Cerebellar nuclear complex (tissue), 1 donor: ENCODE measurements around the gene OR1E1.
"Not testable (repeated sequence)": the region's sequence is repeated elsewhere in the genome, so short reads cannot be mapped to it uniquely, and the experiment has no call there.

ENCODE experiments used
- DNase-seq, 2 experiments: peaks; one replicate each; lab custom pipeline; 2025; lab: John Stamatoyannopoulos, UW

OR1E1 gene, protein sequence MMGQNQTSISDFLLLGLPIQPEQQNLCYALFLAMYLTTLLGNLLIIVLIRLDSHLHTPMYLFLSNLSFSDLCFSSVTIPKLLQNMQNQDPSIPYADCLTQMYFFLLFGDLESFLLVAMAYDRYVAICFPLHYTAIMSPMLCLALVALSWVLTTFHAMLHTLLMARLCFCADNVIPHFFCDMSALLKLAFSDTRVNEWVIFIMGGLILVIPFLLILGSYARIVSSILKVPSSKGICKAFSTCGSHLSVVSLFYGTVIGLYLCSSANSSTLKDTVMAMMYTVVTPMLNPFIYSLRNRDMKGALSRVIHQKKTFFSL

DNA sequence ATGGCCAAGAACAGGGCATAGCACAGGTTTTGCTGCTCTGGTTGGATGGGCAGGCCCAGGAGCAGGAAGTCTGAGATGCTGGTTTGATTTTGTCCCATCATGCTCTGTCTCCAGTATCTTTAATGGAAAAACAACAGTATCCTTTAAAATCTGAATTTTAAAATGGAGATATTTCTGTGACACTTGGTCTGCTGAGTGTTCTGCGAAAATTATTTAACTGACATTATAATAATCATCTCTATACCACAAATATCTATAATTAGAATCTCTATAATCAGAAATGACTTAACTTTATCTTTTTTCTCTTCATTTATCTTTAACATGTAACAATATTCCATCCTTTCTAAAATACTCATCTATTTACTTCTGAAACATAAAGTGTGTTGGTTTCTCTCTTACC lies at the start of gene OR1E1:
Gene OR1E1 (minus strand): TSS at position 101 of the 400 bp plus-strand sequence. CDS start 0 bp downstream, at position 101.
- no peak for DNase-seq

DNA sequence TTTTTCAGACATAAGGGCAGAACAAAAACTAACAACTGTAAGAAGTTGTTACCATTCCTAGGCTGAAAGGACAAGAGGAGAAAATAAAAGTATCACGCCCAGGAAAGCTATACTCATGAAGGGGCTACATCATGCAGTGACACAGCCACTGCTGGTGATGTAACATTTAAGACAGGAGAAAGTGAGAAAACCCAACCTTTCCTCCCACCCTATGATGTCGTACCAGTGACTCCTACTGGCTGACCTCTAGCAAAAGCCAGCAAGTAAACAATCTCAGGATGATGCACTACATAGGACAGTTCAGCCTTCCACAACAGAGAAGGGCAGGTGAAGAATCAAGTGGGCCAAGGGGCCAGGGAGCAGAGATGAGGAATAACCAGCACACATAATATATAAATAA lies 49.4 kb upstream of the OR1E1 start:
- no peak for DNase-seq

DNA sequence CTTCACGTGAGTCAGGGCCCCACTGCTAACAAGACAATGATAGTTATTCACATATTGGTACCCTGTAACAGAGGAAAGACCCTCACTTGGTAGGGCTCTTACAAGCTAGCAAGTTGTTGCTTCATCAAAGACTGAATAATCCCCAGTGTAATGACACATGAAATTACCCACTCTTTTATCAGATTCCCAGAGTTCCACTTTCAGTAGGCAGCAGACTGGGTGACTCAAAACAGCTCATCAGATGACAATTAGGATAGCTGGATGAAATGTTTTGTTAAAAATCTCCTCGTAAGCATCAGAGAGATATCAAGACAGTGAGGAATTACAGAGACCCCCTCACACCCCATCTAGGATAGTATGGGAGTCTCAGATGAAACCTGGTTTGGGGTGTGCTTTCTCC lies 42.2 kb upstream of the OR1E1 start:
- no peak for DNase-seq

DNA sequence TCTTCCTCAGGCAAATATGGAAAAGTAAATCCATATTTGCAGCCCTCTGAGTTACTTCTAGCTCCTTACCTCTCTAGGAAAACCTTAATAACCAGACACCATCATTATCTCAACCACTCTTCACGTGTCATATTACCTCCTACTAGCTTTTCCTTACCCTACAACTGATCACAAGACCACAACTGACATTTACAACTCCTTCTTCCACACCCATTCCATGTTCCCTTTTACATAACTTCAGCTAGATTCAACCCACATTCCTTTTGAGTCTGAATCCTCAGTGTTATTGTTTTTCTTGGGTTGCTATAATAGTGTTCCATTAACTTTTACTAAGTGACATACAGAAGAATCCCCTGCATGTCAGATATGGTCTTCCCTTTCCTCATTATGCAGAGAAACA lies 40.2 kb upstream of the OR1E1 start:
- DNase-seq: no peak

DNA sequence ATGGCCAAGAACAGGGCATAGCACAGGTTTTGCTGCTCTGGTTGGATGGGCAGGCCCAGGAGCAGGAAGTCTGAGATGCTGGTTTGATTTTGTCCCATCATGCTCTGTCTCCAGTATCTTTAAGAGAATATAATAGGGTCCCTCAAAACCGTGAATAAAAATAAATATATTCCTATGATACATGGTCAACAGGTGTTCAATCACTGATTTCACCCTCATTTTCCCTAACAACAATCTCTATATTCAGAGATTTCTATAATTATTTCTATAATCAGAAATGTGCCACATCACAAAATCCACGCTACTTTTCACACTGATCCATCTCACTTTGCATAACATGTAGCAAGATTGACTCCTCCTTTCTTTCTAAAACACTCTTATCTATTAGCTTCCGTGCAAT lies 35.5 kb upstream of the OR1E1 start, which contains the start of gene OR1E2:
Gene OR1E2 (minus strand): TSS at position 101 of the 400 bp plus-strand sequence. CDS start 0 bp downstream, at position 101.
- no peak for DNase-seq

DNA sequence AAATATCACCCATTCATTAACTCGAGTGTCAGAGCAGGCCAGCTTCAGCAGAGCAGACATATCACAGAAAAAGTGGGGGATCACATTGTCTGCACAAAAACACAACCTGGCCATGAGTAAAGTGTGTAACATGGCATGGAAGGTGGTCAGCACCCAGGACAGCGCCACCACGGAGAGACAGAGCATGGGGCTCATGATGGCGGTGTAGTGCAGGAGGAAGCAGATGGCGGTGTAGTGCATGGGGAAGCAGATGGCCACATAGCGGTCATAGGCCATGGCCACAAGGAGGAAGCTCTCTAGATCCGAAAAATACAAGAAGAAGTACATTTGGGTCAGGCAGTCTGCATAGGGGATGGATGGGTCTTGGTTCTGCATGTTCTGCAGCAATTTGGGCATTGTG lies 35.0 kb upstream of the OR1E1 start:
- DNase-seq: not testable (repeated sequence)

DNA sequence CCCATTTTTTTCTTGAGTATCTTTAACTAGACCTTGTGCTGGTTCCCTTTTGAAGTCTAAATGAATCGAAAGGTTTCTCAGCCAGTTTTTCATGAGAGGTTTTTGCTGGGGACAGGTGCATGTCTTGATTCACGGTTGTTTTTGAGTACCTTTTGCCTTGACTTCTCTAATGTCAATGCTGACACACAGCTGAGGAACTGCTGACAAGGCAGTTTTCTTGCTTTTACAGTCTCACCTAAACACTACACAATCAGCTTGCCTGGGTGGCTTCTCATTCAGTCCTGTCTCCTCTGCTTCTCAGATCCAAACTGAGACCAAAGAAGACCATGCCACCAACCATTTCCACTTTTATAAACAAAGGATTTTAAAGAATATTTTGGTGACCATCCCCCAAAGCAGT lies 20.0 kb upstream of the OR1E1 start:
- DNase-seq: no peak

DNA sequence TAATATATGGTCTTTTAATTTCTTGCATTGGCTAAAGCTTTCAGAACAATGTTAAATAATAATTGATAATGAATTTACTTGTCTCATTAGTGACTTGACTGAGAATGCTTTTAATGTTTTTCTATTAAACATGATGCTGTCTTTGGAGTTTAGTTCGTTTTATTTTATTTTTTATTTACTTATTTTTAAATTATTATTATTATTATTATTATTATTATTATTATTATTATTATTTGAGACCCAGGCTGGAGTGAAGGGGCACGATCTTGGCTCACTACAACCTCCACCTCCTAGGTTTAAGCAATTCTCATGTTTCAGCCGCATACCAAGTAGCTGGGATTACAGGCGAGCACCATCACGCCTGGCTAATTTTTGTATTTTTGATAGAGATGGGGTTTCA lies 17.4 kb upstream of the OR1E1 start:
- DNase-seq: no peak

DNA sequence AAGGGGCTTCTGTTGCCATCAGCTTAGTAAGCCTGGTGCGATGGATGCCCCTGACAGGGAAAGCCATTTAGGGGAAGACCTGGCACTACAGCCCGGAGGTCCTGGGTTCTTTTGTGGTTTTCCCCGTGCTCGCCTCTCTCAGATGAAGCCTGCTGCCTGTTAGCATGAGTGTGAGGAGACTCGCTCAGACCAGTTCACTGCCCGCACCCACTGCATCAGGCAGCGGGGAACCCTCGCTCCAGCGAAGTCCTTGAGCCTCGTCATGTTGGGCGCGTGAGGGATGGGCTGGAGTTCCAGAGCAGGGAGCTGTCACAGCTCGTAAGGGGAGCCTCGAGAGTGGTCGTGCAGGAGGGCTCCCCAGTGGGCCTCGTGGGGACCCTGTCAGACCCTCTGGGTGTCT lies 14.0 kb upstream of the OR1E1 start:
- DNase-seq: not testable (repeated sequence)

DNA sequence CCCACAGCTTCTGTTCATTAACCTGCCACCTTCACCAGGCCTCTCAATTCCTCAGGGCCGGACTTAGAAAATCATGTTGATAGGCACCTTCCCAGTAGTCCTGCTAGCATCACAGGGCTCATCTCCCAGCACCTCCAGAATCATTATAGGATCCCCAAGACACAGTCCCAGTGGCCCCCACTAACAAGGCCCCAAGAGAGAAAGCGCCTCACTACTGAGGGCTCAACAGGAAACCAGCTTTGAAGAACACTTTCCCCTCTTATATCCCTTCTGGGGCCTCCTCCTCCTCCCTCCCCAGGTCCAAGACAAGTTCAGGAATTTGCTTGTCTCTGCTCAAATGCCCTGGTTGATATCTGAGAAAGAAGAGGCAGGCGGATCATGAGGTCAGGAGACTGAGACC lies 12.9 kb upstream of the OR1E1 start, which contains the start of gene OR3A3:
Gene OR3A3 (plus strand): TSS at position 301 of the 400 bp plus-strand sequence.
- DNase-seq: no peak

DNA sequence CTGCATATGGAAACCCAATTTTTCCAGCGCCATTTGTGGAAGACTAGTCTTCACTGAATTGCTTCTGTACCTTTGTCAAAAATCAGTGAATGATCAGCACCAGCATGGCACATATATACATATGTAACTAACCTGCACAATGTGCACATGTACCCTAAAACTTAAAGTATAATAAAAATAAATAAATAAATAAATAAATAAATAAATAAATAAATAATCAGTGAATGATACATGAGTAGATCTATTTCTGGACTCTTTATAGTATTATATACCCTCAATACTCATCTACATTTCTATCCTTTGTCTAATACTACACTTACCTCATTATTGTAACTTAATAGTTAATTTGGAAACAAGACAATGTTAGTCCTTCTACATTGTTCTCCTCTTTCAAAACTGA lies 5.6 kb upstream of the OR1E1 start:
- not testable (repeated sequence) for DNase-seq

DNA sequence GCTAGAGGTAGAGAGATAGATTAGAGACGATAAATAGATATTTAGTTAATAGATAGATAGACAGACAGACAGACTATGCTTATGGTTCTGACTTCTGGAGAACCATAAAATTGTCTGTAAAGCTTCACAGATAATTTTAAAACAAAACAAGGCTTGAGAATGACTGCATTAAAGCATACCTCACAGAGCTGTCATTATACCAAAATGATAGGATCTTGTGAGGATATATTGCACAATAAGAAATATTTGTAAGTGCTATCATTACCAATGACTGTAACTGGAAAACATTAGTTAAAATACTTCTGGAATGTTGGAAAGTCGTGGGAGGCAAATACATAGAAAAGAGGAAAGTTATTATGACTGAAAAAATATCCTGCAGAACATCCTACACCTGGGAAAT lies 3.6 kb upstream of the OR1E1 start:
- DNase-seq: no peak

DNA sequence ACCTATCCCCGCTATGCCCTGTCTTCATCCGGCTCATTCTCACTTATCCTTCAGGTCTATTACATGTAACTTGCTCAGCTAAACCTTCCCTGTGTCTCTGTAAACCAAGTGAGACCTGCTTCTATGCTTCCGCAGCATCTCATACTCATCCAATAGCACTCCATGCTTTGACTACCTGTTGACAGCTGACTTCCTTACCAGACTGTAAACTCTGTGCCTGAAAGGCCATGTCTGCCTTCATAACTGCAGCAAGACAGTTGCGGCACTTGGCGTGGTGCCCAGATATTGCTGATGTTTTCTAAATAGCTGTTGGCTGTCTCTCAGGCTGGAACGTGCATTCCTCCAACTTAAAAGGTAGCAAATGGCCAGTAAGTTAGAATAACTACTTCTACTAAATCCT lies 1.8 kb upstream of the OR1E1 start:
- no peak for DNase-seq

DNA sequence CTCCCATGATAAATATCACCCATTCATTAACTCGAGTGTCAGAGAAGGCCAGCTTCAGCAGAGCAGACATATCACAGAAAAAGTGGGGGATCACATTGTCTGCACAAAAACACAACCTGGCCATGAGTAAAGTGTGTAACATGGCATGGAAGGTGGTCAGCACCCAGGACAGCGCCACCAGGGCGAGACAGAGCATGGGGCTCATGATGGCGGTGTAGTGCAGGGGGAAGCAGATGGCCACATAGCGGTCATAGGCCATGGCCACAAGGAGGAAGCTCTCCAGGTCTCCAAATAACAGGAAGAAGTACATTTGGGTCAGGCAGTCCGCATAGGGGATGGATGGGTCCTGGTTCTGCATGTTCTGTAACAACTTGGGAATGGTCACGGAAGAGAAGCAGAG lies 409 bp downstream of the OR1E1 start:
- not testable (repeated sequence) for DNase-seq

DNA sequence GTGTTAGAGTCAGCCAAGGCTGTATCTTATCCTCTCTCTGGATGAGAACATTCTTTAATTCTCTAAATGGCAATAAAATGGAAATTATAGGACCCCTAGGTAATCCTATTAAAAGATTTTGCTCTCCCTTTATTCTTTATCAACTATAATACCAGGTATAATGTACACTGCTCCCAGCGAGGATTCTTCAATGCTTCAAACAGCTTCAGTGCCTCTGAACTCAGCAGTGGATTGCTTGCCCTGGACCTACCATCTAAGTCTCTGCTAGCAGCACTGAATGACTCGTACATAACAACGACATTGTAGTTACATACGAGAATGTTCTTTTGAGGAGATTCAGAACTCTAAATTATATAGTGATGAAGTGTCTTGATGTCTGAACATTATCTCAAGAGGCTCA lies 8.4 kb downstream of the OR1E1 start:
- no peak for DNase-seq

DNA sequence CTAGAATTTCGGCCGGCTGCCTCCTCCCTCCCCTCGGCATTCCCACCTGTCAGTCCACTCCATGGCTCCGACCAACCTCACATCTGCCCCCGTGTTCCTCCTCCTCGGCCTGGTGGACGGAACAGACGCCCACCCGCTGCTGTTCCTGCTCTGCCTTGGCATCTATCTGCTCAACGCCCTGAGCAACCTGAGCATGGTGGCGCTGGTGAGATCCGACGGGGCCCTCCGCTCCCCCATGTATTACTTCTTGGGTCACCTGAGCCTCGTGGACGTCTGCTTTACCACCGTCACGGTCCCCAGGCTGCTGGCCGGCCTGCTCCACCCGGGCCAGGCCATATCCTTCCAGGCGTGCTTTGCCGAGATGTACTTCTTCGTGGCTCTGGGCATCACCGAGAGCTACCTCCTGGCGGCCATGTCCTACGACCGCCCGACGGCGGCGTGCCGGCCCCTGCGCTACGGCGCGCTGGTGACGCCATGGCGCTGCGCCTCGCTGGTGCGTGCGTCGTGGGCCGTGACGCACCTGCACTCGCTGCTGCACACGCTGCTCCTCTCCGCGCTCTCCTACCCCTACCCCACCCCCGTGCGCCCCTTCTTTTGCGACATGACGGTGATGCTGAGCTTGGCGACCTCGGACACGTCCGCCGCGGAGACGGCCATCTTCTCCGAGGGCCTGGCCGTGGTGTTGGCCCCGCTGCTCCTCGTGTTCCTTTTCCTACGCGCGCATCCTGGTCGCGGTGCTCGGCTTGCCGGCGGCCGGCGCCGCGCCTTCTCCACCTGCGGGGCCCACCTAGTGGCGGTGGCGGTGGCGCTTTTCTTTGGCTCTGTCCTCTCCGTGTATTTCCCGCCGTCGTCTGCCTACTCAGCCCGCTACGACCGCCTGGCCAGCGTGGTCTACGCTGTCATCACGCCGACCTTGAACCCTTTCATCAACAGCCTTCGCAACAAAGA lies 12.1 kb downstream of the OR1E1 start, which contains the start of gene OR3A2:
Gene OR3A2 (minus strand): TSS at position 440 of the 948 bp plus-strand sequence.
- no peak for DNase-seq

DNA sequence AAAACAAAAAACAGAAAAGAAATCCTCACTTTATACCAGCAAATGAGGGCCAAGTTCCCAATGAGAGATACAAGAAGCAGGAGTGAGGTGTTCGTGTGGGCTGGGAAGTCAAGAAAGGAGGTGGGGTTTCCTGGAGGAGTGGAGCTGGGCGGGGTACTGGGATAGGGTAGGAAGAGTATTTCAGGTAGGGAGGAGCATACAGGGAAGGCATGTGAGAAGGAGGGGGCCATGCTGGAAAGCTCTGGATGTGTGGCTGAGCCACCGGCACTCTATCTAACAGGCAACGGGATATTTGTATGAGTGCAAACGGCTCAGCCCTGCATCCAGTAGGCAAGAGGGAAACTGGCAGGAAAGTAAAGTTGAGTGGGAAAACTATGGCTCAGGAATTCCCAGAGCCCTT lies 16.3 kb downstream of the OR1E1 start:
- no peak for DNase-seq

DNA sequence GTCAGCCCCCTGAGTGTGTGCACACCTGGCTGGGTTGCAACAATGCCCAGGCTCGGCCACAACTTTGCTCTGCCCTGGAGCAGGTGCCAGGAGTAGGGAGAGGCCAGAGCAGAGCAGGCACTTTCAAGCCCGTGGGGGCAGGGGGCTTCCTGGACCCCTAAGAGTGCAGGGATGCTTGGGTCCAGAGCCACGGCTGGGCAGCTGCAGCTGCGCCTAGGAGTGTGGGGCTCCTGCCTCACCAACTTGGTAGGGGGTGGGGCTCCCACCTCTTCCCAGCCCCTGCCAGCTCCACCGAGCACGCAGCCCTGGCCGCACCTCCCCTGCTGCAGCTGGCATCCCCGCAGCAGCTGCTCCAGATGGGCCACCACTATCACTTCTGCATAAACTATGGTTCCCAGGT lies 19.9 kb downstream of the OR1E1 start:
- no peak for DNase-seq

DNA sequence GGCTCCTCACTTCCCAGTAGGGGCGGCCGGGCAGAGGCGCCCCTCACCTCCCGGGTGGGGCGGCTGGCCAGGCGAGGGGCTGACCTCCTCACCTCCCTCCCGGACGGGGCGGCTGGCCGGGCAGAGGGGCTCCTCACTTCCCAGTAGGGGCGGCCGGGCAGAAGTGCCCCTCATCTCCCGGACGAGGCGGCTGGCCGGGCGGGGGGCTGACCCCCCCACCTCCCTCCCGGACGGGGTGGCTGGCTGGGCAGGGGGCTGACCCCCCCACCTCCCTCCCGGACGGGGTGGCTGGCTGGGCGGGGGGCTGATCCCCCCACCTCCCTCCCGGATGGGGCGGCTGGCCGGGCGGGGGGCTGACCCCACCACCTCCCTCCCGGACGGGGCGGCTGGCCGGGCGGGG lies 27.0 kb downstream of the OR1E1 start:
- not testable (repeated sequence) for DNase-seq
